HG03196 (cell line): ENCODE measurements around the gene ARL2BP.

Experiments used
- ATAC-seq: cut with Tn5 transposase; IDR thresholded peaks from one replicate; pipeline ENCODE4 v1.9.1; 2021; ENCODE audit not compliant: unreplicated experiment

ARL2BP gene

GRCh38 chr16:57235128-57236021 is 9.7 kb upstream of the ARL2BP start:
- ATAC-seq = no peak

DNA sequence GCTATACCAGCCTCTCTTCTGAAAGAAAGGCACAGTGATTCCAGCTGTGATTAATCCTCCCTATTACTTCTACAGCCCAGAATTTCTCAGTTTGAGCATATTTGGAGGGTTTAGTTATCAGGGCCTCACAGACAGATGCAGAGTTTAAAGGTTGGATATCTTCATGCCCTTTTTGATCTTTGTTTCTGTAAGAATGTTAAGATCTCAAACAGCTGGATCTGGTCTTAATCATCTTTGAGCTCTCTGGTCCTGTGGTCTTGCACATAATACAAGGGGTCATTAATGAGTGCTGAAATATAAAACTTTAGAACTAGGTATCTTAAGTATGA is 9.1 kb upstream of the ARL2BP start:
- ATAC-seq = no peak

- ATAC-seq = no peak
Measured at GRCh38 chr16:57238682-57239081, 6.4 kb upstream of the ARL2BP start.

DNA sequence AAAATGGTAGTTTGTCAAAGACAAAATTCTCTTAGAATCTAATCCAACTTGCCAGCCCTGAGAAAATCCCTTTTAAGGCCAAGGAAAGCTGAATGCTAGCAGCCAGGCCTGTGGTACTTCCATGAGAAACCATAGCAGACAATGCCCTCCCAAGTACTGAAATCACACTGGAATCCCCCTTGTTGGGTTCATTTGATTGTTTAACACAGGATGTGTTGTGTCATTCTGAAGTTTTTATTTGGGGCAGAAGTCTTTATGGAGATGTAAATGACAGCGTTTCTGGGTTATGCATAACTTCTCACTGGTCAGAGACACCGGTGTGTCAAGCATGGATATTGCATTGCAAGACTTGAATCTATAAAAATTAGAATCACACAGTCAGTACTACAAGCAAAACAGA is 6.0 kb upstream of the ARL2BP start:
- peak; percentile 39 for ATAC-seq

GRCh38 chr16:57240851-57241250 is 4.2 kb upstream of the ARL2BP start:
- ATAC-seq = no peak

GRCh38 chr16:57242650-57243049 is 2.4 kb upstream of the ARL2BP start:
- no peak for ATAC-seq

DNA sequence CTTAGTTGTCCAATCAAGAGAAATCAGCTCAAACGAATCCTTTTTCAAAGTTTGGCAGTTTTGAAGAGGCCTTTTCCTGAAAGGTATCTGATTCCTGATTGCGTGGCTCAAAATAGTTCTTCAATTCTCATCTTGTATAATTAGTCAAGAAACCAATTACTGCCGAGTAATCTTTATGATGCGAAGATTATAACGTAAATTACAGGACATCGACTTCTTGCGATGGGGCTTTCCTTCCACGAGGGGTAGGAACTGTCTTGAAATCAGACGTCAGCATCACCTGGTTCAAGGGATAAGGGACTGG is 644 bp upstream of the ARL2BP start:
- ATAC-seq = peak; percentile 27

DNA sequence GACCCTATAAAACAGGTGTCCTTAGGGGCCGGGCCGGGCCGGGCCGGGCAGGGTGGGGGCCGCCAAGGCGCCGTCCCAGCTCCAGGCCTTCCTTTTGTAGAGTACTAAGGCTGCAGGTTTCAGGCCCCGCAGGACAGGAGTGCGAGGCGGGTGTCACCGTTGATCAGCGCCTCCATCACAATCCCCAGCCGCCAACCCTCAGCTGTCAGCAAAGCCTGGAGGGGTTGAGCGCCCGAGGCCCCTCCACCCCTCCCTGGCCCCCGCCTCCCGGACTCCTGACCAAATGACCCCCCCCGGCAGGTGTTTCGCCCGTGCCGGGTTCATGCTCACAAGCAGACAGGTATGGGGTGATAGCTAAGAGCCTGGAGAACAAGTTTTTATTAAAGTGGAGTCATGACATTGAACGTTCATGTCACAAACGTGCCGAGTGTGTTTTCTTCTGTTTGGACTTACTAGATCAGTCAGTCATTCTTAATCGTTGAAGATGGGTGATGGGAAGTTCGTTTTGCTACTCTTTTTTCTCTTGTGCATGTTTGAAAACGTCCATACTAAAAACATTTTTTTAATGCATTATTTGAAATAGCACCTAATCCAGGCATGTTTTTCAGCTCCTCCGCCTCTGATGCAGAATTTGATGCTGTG is 534 bp downstream of the ARL2BP start:
- ATAC-seq = peak; percentile 16

- ATAC-seq = no peak
Measured at GRCh38 chr16:57251352-57251751, 6.3 kb downstream of the ARL2BP start.

DNA sequence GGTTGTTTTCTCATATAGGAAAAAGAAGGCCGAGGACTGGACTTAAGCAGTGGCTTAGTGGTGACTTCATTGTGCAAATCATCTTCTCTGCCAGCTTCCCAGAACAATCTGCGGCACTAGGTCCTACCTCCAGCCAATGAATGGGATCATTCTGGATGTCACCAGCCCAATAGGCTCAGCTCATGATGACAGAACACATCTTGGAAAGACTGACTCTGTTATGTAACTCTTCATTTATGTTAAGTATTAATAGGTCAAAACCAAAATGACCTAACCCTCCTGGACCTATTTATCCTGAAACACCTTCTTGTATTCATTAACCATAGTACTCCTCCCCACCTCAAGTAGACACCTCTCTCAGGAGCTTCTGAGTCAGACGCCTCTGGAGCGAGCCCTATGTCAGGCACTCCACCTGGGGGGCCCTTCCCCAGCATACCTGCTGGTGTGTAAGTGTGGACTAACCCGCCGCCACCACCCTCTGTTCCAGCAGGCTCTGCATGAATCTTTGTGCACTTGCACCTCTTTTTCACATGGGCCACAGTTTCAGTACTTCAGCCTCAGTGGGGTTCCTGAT is 7.2 kb downstream of the ARL2BP start:
- no peak for ATAC-seq

GRCh38 chr16:57253466-57253865 is 8.4 kb downstream of the ARL2BP start:
- no peak for ATAC-seq

DNA sequence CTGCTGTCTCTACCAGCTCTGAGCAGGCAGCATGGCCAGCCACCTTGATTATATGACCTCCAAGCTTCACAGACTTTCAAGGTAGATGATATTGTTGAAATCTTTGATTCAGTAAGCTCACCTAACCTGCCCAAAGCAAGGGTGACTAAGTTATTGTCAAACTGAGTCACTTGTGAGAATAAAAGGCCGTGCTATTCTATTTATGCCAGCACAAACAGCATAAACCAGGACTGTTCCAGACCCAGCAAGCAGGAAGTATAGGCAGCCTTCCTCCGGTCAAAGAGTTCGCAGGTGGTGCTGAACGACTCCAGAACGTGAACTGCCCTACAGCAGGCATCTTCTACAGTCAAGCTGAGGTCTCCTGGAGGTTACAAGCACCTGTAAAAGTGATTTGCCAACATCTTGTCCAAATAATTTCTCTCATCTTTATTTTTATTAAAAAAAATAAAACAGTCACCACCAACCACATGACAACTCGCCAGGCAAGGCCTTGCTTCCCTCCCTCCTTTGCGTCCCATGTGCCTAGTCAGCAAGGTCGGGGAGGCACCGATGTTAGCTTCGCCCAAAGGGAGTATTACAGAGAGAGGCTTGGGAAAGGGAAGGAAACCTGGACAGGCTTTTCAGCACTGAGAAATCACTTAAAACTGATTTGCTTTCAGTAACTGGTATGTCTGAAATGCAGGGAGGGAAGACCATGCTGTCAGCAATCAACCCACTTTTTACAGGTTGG is 10.8 kb downstream of the ARL2BP start:
- no peak for ATAC-seq

DNA sequence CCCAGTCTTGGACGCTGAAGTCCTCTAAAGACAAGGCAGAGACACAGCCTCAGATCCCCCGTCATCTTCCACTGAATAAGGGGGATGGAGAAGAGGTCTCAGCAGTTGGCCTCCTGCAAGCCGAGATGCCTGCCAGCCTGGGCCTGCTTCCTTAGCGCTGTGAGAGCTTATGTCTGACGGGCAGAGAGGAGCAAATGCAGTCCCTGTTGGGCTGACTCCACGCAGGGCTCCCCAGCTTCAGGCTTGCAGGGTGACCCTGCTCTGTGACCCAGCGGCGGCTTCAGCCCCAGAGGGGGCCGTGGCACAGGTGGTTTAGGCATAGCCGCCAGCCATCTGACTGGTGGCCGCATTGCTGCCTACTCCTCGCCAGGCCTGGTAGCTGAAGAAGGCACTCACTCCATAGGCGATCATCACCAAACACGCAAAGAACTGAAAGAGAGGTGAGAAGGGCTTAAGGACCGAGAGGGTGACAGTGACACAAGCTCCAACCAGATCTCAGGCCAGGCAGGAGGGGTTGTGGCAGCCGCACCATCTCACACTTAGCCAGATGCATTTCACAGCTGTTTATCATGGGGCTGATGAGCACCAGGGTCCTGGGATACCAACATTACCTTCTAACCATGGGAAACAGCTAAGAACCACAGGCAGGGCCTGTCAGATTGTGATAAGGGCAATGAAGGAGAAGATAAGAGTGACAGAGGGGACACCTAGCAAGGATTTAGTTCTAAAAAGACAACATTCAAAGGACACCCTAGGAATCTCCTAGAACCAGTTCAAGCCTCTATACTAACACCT is 11.7 kb downstream of the ARL2BP start:
- ATAC-seq = no peak

- no peak for ATAC-seq
Measured at GRCh38 chr16:57257455-57258070, 12.5 kb downstream of the ARL2BP start.

- no peak for ATAC-seq
Measured at GRCh38 chr16:57258226-57258909, 13.3 kb downstream of the ARL2BP start.

DNA sequence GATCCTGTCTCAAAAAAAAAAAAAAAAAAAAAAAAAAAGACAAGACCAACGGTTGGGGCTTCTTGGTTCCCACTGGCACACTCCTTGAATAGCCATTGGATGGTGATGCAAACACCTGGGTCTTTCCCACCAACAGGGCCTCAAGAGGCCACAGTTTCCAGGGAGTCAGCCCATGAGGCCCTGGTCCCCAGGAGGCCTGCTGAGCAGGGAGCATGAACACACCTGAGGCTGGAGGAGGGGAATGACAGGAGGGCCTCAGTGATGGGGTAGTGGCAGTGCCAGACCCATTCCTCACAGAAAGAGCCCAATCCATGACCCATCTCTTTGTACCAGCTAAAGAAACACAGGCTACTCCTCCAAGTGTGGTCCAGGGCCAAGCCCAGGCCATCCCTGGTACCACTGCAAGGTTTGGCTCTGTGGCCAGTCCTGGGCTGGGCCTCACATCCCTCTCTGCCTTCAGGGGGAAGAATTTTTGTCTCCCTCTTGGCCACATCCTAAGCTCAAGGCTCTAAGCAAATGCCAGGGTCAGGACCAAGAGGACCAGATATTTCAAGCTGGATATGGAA is 13.9 kb downstream of the ARL2BP start:
- ATAC-seq = no peak

DNA sequence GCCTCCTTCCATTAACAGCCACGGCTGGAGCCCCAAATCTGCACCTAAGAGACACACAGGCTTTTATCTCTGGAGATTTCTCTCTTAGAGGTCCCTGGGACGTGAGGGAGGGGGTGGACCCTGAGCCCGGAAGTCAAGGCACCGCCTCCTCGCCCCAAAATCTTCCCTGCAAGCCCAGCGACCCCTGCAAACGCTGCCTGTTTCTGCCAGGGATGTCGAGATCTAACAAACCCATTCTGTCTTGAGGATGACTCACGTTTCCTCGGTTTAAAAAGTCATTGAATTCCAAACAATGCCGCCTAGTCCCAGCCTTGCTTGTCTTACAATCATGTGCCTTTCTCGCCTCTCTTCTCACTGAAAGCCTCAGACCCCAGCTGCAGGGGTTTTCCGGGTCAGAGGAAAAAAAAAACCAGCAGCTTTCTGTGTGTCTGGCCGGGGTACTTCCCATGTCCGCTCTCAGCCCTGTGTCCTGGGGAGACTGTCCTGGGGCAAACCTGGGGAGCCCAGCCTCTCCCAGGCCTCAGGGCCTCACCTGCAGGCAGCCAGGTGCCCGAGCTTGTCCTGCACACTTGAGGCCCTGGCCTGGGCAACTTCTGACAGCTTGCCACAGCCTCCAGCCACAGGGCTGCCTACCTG is 15.4 kb downstream of the ARL2BP start:
- ATAC-seq = no peak

DNA sequence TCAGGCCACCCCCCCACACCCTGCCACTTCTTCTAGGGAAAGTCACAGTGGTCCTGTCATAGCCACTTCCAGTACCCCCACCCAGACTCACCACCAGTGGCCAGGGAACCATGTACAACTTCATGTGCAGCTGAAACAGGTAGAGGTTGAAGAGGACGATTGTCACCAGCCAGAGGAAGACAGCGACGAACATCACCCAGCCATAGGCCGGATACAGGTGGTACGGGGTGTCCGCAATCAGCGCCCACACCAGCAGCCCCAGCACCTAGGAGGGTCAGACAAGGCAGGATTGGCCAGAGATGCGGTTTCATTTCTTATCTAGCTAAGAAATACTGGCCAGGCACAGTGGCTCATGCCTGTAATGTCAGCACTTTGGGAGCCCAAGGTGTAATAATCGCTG is 16.7 kb downstream of the ARL2BP start:
- no peak for ATAC-seq

DNA sequence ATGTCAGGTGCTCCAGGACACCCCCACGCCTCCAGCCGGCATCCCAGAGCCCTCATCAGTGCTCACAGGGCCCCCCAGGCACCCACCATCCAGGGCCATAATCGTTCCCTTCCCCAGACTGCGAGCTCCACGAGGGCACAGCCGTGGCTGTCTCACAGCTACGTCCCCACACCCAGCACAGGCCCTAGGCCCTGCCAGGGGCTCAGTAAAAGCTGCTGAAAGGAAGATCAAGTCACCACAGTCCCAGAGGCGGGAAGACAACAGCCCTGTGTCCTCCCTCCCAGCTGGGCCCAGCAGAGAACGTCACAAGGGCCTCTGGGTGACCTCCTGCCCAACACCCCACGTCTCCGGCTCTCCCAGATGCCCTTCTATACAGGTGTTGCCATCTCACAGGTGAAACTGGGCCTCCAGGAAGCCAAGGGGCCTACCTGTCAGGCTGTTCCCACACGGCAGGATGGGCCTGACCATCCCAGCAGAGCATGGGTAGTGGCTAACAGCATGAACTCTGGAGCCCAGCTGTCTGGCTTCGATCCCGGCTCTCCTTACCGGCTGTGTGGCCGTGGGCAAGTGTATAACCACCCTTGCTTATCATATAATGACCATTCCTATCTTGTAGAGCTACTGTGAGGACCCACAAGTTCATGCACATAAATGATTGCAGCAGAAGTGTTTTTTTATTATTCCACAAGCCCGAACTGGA is 17.9 kb downstream of the ARL2BP start:
- no peak for ATAC-seq
